DOHH2 (cell line): ENCODE results near the gene ARAP1.

Source experiments
- EZH2phosphoT487 ChIP-seq: fragments of 200-600 bp; sonication (generic); IDR thresholded peaks from 2 replicates; pipeline ENCODE4 v1.6.1; 2017; ENCODE audit warnings: borderline replicate concordance, mild to moderate bottlenecking, antibody characterized with exemption, low read length, moderate library complexity, mixed read lengths
- TF ChIP-seq, protein P1 (sequence below): fragments of 200-600 bp; sonication (generic); IDR thresholded peaks from one replicate; pipeline ENCODE4 v1.5.1; 2014; ENCODE audit warnings: antibody characterized with exemption, mild to moderate bottlenecking, low read depth, low read length; ENCODE audit not compliant: poor library complexity, severe bottlenecking

GRCh38 chr11:72730243-72730642, 22.0 kb downstream of the ARAP1 start:
- TF ChIP-seq, protein P1, sequence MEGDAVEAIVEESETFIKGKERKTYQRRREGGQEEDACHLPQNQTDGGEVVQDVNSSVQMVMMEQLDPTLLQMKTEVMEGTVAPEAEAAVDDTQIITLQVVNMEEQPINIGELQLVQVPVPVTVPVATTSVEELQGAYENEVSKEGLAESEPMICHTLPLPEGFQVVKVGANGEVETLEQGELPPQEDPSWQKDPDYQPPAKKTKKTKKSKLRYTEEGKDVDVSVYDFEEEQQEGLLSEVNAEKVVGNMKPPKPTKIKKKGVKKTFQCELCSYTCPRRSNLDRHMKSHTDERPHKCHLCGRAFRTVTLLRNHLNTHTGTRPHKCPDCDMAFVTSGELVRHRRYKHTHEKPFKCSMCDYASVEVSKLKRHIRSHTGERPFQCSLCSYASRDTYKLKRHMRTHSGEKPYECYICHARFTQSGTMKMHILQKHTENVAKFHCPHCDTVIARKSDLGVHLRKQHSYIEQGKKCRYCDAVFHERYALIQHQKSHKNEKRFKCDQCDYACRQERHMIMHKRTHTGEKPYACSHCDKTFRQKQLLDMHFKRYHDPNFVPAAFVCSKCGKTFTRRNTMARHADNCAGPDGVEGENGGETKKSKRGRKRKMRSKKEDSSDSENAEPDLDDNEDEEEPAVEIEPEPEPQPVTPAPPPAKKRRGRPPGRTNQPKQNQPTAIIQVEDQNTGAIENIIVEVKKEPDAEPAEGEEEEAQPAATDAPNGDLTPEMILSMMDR = no peak
- TF ChIP-seq EZH2phosphoT487 = no peak
